Vagina (tissue), 2 donors: Measurements from ENCODE around the gene PARP2.

Experiments
- CTCF ChIP-seq, 3 experiments: fragments of 450-650 bp in 2 of 3; fragments of 200-600 bp in 1 of 3; sonication (generic) in 1 of 3; IDR thresholded peaks; one replicate each; pipeline ENCODE4 v1.5.1; 2017 to 2019; ENCODE audit warnings: antibody characterized with exemption in 3 of 3, mild to moderate bottlenecking in 2 of 3, moderate library complexity in 2 of 3
- POLR2A ChIP-seq, 2 donors: fragments of 450-650 bp; IDR thresholded peaks; one replicate each; pipeline ENCODE4 v1.6.1; 2017; ENCODE audit warnings: antibody characterized with exemption in 2 of 2, mild to moderate bottlenecking in 2 of 2, moderate library complexity in 2 of 2
- POLR2AphosphoS5 ChIP-seq, 2 donors: sonication (generic); formaldehyde crosslinking; IDR thresholded peaks; one replicate each; pipeline ENCODE4 v1.9.0; 2017; ENCODE audit warnings: antibody characterized with exemption in 2 of 2, mild to moderate bottlenecking in 2 of 2, low read depth in 1 of 2; ENCODE audit not compliant: insufficient read depth in 1 of 2

DNA sequence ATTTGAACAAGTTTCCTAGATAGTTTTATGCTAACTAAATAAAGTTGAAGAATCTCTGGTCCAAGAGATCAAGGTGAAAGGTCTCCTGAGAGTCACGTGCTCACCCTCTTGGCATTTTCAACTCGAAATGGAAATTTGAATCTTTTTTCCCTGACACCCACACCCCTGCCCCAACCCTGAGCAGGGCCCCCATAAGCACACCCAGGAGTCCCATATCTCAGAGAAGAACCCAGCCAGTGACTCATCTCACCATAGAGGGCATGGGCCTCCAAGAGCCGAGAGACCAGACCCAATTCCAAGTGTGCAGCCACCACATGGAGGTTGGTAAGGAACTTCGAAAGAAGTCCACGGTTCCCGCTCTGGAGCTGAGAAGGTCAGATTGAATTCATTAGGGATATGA, 37.2 kb downstream of the PARP2 start:
- TF ChIP-seq CTCF (IDR thresholded peaks at IDR 0.05), result no peak
- no peak for TF ChIP-seq POLR2A (IDR thresholded peaks at IDR 0.05)
- TF ChIP-seq POLR2AphosphoS5 (IDR thresholded peaks at IDR 0.05; ENCODE audit: insufficient read depth in 1 of 2, low read depth in 1 of 2), result no peak
